A549 (cell line): ENCODE results near the gene TBC1D14.

Experiments used
- TF ChIP-seq, protein P1 (sequence below): fragments of 200-600 bp; sonication (generic); IDR thresholded peaks from 2 replicates; pipeline ENCODE4 v1.6.1; 2016; ENCODE audit warnings: antibody characterized with exemption, mild to moderate bottlenecking, moderate library complexity
- TF ChIP-seq, protein P2 (sequence below): fragments of >200 bp; sonication (Bioruptor Twin); formaldehyde crosslinking; IDR thresholded peaks from 3 replicates; pipeline ENCODE4 v1.5.1; 2016

DNA sequence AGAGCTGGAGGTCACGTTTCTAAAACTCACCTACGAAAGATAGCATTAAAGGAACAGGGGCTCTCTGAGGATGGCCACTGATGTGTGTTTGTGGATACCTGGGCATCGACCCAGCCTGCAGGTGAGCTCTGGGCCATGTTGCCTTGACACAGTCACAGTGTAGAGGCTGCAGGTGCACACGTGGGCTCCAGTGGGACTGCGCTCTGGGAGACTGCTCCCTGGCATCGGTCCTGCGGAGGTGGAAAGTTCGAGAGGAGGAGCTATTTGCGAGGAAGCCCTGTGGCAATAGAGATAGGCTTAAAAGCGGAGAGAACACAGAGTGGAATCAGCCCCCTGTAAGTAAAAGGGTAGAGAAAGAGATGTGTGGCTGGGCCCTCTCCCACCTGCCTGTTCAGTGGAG is 121.2 kb downstream of the TBC1D14 start:
- TF ChIP-seq, protein P1, sequence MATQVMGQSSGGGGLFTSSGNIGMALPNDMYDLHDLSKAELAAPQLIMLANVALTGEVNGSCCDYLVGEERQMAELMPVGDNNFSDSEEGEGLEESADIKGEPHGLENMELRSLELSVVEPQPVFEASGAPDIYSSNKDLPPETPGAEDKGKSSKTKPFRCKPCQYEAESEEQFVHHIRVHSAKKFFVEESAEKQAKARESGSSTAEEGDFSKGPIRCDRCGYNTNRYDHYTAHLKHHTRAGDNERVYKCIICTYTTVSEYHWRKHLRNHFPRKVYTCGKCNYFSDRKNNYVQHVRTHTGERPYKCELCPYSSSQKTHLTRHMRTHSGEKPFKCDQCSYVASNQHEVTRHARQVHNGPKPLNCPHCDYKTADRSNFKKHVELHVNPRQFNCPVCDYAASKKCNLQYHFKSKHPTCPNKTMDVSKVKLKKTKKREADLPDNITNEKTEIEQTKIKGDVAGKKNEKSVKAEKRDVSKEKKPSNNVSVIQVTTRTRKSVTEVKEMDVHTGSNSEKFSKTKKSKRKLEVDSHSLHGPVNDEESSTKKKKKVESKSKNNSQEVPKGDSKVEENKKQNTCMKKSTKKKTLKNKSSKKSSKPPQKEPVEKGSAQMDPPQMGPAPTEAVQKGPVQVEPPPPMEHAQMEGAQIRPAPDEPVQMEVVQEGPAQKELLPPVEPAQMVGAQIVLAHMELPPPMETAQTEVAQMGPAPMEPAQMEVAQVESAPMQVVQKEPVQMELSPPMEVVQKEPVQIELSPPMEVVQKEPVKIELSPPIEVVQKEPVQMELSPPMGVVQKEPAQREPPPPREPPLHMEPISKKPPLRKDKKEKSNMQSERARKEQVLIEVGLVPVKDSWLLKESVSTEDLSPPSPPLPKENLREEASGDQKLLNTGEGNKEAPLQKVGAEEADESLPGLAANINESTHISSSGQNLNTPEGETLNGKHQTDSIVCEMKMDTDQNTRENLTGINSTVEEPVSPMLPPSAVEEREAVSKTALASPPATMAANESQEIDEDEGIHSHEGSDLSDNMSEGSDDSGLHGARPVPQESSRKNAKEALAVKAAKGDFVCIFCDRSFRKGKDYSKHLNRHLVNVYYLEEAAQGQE = no peak
- TF ChIP-seq, protein P2, sequence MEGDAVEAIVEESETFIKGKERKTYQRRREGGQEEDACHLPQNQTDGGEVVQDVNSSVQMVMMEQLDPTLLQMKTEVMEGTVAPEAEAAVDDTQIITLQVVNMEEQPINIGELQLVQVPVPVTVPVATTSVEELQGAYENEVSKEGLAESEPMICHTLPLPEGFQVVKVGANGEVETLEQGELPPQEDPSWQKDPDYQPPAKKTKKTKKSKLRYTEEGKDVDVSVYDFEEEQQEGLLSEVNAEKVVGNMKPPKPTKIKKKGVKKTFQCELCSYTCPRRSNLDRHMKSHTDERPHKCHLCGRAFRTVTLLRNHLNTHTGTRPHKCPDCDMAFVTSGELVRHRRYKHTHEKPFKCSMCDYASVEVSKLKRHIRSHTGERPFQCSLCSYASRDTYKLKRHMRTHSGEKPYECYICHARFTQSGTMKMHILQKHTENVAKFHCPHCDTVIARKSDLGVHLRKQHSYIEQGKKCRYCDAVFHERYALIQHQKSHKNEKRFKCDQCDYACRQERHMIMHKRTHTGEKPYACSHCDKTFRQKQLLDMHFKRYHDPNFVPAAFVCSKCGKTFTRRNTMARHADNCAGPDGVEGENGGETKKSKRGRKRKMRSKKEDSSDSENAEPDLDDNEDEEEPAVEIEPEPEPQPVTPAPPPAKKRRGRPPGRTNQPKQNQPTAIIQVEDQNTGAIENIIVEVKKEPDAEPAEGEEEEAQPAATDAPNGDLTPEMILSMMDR = no peak
